H4 (cell line): ENCODE results near the gene MAD1L1. TPM values are rescaled to one million over a fixed set of nuclear protein-coding genes. Genes with fewer than 3 reads are reported as not detected.

Experiments
- DNase-seq: peaks from one replicate; pipeline ENCODE4 v3.0.0-alpha.2; 2015; ENCODE audit warnings: low spot score
- total RNA-seq: library from RNA; depleted of rRNA; stranded (reverse); fragments of >200 nt; shearing (Covaris generic); gene quantifications from 2 replicates; pipeline ENCODE4 v1.2.3, GENCODE V29; 2014

MAD1L1 gene
- total RNA-seq, 1 experiment from 2014 or later = 121 TPM

DNA sequence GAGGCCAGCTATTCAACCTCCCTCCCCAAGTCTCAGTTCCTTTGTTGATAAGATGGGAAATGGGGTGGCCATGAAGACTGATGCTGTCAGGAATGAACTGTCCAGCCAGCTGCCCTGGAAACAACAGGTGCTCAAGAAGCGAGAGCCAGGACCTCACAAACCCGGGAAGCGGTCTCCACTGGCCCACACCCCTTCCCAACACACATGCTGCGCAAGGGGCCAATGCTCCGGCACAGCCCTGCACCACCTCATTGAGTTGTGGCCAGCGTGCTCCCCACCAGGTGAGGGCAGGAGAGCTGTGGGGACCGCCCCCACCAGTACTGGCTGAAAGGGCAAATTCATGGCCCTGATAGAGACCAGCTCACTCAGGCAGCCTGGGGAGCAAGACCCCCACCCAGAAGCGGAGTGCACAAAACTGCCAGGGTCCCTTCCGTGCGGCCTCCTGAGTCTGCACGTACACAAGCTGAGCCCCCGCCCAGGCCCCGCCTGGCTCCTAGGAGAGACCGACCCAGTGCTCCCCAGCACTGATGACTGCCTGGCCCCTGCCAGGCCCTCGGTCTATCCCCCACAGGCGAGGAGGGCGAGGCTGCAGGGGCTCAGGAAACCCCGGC, 216.6 kb downstream of the MAD1L1 start:
- no peak for DNase-seq

DNA sequence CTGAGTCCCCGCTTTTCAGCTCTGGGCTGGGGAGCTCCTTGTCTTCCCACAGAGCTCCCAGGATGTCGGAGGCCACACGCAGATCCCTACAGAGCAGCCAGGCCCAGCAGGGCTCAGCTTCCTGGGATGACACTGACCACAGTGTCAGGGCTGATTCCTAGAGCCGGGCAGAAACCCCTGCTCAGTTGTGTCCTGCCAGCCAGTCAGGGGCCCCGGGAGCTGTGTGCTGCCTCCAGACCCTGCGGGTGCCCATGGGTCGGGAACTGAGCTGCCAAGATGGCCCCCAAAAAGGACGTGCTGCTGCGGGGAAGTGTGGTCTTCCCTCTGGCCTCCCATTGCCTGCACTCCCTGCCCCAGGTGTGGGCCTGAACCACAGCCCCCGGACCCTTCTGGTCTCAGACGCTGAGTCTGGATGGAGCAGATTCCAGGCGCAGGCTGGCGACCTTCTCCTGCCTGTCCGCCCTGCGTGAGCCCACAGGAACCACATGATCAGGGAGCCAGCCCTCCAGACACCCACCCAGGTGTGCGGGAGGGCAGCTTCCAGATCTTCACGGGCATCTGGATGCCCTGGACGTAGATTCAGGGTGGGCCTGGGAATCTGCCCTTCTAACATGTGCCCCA, 217.4 kb downstream of the MAD1L1 start:
- DNase-seq = no peak

DNA sequence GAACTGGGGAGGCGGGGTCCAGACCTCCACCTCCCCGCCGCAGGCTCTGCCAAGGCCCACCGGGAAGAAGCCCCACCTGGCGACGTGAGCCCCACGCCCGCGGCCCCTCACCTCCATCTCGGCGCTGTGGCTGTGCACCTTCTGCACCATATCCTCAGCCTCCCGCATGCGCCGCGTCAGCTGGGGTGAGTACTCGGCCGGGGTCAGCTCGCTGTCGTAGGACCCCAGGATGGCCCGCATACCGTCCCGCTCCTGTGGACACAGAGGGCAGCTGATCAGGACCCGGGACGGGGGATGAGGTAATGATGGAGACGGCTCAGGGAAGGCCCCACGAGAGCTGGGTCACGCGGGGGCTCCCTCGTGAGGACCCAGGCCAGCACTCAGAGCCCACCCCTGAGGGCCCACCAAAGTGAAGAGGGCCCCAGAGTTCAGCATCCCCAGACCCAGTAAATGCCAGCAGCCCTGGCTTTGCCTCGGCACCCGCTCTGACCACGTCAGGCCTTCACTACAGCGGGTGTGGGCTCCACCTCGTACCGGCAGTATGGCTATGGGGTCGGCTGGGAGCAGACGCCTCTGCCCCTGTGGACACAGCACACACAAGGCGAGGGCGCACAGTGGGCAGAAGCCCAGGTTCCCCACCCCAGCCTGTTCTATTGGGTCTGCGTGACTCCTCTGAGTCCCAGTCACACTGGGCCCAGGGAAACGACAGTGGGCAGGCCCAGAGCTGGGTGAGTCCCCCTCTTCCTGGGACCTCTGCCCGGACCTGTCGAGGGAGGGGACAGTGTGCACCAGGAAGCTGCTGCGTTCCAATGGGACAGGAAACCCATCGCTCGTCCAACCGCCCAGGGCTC, 218.1 kb downstream of the MAD1L1 start:
- no peak for DNase-seq

DNA sequence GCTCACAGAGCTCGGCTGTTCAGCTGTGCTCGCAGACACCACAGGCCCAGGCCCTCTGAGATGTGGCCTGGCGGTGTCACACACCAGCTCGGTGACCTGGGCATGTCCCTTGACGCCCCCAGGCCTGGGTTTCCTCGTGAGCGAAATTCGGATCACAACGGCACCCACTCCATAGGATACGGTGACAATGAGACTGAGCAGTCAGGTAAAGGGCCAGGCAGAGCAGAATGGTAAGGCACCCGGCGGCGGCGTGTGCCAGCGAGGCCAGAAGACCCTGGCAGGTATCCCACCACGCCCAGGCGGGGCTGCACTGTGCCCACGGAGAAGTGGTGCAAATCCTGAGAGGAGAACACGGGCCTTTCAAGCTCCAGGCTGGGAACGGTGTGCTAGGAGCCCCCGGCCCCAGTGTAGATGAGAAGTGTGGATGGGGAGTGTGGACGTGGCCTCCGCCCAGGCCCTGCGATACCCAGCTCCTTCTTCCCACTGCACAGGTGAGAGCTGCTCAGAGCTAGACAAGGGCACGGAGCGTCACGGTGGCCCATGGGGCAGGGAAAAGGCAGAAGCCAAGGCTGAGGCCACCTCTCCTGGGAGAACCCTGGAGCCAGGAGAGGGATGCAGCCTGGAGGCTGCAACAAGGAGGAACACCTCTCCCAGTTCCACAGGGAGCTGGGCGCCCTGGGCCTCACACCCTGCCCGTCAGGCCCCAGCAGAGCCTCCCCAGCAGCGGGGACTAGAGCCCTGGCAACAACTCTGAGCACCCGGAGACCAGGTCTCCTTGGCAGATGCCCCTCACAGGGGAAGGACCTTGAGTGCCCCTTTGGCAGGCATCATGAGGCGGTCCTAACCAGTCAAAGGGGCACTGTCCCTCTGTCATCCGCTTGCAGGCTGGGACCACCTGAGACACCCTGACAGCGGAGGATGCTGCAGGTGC, 219.1 kb downstream of the MAD1L1 start:
- DNase-seq = no peak

DNA sequence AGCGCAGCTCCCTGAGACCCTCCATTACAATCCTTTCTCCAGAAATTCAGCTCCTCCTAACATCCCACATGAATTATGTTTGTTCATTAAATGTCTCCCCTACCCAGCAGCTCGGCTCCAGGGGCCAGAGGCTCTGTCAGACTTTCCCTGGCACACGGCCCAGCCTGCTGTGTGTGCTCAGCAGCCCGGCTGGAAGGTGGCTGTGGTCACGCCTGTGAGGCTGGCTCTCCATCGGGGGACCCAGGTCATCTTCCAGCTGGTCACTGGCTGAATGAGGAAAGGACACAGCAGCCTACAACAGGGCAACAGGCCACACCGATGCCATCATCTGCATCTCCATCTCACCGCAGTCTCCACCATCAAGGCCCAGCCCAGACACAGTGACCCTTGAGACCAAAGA, 219.8 kb downstream of the MAD1L1 start:
- no peak for DNase-seq

DNA sequence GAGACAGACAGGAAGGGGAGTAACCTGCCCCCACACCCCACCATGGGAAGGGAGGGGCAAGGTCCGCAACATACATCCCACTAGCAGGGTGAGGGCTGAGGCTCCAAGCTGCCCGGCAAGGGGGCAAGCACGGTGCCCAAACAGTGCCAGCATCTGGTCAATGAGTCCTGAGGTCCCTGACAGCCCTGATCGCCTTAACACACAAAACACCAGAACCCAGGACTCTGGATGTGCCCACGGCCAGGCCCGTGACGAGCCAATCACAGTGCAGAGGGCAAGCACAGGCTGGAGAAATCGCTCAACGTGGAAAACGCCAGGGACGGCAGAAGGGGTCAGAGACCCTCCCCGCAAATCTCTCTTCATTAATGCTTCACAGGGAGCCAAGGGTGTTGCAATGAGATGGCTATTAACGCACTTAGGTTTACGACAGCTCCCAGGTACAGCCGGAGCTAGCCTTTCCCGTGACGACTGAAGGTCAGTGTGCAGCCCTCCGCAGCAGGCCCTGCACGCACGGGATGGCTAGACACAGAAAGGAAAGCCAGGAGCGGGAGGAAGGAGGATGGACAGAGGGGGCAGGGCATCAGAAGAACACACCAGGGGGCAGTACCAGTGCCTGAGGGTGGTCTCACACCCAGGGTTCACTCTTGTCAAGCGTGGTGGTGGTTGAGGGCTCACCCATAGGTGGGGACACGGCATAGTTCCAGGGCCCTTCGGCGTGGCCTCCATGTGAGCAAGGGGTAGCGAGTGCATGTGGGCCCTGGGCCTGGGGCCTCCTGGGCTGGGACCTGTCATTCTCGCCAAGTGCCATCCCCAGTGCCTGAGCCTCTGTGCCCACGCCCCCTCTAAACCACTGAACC, 220.5 kb downstream of the MAD1L1 start:
- no peak for DNase-seq

DNA sequence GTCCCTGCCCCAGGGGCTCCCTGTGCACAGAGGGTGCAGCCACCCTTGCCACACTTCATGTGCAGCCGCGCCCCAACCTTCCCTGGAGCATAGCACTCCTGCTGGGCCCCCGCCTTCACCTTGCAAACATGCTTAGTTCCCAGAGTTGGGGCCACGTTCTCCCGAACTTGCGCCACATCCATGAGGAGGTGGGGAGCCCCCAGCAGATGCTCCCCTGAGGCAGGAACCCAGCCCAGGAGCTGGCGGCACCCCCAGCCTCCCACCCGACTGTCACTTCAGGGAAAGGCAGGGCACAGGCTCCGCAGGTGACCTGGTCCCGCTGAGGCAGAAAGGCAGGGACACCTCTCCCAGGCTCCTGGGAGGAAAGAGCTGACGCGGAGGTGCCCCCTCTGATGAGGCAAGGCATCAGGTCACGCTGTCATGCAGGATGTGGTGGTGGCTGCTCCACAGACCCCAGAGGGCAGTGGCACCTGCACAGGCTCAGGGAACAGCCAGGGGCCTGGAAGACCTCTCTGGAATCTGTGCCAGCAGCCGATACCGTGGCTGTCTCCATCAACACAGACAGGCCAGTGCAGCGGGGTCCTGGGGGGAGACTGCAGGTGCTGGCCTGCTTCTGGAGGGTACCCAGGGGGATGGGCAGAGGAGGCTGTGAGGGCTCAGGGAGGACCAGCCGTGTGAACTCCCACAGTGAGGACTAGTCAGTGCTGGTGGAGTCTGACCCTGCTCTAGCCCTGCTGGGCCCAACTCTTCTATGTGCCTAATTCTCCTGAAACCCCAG, 221.3 kb downstream of the MAD1L1 start:
- no peak for DNase-seq

DNA sequence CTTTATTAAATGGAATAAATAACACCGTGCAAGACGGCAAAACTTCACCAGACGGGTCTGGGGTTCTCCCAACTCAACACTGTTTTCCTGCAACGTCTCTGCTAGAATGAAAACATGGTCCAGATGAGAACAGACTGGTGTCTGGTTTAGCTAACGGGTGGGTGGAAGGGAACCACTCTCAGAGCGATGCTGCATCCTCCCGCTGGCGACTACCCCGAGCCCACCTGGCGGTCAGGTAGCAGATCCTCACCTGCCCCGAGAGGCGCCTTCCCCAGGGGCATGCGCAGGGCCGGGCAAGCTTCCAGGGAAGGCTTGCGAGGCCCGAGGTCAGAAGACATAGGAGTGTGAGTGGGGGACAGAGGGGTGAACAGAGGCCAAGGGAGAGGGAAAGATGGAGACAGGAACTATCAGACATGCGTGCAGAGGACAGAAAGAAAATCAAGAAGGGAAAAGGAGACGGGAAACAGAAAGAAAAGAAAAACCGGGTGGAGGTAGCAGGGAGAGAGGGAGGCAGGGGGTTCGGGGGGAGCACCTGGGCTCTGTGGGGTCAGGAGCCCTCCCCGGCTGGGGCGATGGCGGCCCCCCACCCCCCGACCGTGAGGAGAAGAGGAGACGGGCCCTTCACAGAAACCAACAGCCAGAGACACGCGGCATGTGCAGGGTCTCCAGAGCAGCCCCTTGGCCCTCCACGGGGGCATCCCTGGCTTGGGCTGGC, 222.0 kb downstream of the MAD1L1 start:
- no peak for DNase-seq

DNA sequence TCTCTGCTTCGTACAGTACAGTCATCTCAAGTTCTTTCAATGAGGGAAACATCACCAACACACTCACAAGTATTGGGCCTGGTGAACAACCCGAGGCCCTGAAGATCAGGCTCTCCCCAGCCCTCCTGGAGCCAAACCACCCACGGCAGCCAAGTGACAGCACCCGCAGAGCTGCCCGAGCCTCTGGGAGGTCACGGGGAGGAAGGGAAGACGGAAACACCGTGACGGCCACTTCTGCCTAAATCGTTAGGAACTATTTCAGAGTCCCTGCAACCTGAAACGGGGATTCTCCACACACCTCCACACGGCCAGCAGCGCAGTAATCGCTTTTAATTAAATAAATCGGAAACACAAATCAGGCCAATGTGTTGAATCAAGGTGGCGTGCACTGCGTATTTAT, 222.6 kb downstream of the MAD1L1 start:
- DNase-seq = no peak

DNA sequence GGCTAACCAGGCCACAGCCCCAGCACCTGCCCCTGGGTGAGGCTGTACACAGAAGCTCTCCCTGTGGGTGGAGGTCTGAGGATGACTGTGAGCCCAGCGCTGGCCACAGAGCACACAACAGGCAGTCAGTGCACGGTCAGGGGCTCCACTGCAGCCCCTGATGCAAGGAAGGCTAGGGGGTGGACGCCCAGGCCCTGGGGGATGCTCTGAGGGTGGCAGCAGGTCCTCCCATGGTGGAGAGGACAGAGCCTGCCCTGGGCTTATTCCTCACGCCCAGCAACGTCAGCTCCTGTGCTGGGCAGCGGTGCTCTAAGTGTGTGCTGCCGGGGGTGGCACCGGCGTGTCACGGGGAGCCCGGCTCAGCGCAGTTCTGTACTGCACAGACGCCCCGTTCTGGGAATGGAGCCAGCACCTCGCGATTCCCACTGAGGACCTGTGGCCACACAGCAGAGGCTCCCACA, 223.2 kb downstream of the MAD1L1 start:
- no peak for DNase-seq

DNA sequence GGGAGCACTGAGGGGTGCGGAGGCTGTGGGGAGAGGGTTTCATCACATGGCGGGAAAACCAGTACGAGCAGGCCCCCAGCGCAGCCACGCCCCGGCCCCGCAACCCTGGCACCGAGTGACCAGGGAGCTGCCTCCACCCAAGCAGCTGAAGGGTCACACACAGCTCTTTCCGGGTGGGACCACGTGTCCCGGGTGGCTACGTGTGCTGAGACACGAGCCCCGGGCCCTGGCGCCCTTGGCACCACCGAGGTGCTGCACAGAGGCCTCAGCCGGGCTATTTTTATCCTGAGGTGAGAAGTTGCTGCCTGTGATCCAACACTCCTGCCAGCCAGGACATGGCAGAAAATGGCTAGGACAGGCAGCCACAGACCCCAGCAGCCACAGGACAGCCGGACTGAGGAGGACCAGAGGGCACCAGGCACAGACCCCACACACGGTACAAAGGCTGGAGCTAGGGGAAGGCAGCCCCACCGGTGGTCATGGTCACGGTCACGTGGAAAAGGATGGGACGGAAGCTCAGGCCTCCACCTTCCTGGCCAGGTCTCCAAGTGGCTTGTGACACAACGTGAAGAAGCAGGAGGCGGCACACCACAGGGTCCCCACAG, 223.7 kb downstream of the MAD1L1 start:
- DNase-seq = no peak

DNA sequence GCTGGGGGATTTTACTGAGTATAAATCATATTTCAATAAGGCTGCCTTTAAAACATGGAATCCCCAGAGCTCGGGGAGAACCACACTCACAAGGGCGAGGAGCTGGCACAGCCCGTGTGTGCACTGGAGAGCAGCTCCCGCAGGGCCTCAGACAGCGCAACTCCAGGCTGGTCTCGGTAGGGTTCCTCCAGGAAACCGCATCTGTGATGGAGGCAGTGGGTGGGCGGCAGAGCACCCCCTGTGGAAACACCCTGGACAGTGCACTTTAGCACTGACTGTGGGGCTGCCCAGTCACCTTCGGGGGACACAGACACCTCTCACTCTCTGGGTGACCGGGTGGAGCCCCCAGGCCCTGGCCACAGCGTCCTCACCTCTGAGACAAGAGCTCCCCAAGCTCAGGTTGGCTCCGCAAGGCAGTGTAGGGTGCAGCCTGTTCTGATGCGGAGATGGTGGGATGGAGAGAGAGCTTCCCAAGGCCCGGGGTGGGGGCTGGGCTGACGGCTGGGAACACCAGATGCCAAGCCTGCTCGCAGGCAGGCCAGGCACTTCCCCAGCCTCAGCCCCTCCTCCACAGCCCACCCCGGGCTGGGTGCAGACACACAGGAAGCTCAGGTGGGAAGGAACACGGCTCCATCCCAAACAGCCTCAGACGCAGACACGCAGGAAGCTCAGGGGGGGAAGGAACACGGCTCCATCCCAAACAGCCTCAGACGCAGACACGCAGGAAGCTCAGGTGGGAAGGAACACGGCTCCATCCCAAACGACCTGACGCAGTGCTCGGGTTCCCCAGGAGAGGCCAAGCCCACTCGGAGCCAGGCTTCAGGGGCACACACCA, 224.4 kb downstream of the MAD1L1 start:
- DNase-seq = no peak

DNA sequence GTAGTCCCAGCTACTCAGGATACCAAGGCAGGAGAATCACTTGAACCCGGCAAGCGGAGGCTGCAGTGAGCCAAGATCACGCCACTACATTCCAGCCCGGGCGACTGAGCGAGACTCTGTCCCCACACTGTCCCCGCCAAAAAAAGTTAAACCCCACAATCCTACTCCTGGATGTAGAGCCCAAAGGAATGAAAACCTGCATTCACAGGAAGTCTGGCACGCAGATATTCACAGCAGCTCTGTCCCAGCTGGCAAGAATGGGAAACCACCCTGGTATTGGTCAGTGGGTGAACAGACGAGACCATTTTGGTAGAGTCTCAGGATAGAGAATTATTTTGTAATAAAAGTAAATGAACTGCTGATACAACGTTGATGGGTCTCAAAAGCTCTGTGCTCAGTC, 225.2 kb downstream of the MAD1L1 start:
- no peak for DNase-seq

DNA sequence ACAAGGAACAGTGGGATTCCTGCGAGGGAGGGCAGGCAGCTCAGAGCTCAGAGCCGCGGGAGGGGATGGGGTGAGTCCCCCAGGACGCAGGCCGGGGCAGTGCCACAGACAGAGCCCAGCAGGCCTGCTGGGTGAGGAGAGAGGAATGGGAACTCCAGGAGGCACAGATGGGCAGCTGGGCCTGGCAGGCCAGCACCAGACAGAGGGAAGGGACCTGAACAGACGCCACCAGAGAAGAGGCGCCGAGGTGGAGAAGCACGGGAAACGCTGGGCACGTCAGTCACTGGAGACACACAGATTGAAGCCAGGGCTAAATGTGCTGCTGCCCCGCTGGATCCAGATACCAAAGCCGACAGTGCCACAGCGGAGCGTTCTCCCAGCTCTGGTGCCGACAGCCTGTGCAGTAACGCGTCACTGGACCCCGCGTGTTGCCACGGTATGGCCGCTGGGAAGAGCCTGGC, 225.8 kb downstream of the MAD1L1 start:
- DNase-seq = no peak

DNA sequence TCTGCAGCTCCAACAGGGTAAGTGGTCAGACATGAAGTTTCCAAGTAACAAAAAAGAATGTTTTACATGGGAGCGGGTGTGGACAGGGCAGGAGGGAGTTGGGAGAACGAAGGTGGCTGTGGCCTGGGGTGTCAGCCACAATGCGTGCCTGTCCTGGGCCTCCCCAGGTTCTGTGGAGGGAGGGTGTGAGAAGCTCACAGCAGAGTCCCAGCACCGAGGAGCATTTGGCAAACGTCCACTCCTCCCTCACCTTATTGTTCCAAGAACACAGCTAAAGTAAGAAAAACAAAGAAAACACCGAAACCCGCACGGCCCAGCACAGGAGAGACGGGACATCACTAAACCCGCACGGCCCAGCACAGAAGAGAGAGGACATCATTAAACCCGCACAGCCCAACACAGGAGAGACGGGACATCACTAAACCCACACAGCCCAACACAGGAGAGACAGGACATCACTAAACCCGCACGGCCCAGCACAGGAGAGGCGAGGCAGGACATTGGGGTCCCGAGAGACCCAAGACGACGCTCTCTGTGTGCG, 226.4 kb downstream of the MAD1L1 start:
- no peak for DNase-seq

DNA sequence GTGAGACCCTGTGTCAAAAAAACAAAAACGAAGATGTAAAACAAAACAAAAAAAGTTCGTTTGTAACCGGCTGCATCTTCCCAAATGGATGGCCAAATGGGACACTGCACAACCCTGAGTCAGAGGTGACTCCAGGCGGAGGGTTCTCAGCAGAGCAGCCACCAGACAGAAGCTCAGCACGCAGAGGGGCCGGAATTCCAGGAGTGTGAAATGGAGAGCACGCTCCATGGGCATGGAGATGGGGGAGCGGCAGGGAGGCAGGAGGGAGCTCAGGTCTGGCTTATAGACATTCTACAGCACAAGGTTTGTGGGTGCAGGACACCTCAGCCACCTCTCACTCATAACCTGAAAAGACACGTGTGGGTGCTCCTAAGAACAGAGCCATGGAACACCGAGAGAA, 227.0 kb downstream of the MAD1L1 start:
- DNase-seq = no peak

DNA sequence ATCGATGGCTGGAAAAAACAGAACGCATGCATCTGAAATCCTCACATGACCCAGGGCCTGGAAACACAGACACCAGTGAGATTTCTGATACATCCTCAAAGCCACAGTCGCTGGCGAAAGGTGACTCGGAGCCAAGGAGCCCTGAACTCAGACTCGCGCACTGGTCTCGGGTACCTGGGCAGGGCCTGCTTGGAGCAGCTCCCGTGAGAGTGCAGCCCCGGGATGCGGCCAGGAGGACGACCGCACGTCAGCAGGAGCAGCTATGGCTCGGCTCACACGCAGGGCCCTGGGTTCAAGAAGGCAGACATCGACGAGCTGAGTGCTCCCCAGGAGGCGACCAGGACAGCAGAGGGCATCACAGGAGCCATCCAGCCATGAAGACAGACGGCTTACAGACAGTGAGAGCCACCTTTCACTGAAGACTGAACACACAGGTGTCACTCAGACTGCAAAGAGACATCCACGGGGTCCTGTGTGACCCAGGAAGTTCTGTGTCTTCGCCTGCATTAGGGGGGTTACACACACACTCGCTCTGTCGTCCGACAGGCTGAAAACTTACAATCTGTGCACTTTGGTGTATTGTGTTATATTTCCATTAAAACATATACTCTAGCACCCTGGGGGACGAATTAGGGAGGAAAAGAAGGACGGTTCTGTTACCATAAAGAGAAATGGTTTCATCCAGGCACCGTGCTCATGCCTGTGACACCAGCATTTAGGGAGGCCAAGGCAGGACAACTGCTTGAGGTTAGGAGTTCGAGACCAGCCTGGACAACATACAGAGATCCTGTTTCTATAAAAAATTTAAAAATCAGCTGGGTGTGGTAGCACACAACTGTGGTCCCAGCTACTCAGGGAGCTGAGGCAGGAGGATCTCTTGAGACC, 227.7 kb downstream of the MAD1L1 start:
- no peak for DNase-seq
